H1 (cell line): ENCODE results near the gene FBLN5. TPM values are rescaled to one million over a fixed set of nuclear protein-coding genes. Genes with fewer than 3 reads are reported as not detected.

ENCODE experiments used
- E2F6 ChIP-seq: IDR thresholded peaks from 2 replicates; pipeline ENCODE4 v1.6.1; 2012; ENCODE audit warnings: inconsistent platforms
- EGR1 ChIP-seq: IDR thresholded peaks from 2 replicates; pipeline ENCODE4 v1.6.1; 2011; ENCODE audit warnings: low read depth, low read length, borderline replicate concordance
- GTF2F1 ChIP-seq: IDR thresholded peaks from 2 replicates; pipeline ENCODE4 v1.6.1; 2012; ENCODE audit warnings: low read depth, low read length, improper control_type of control experiment, borderline replicate concordance
- JUN ChIP-seq: IDR thresholded peaks from 2 replicates; pipeline ENCODE4 v1.6.1; 2011; ENCODE audit warnings: low read depth, mild to moderate bottlenecking, improper control_type of control experiment, low read length
- POLR2A ChIP-seq, 2 experiments: IDR thresholded peaks; 1 replicate in 1 of 2; 2 replicates in 1 of 2; pipeline ENCODE4 v1.6.1; 2011; ENCODE audit warnings: low read depth in 2 of 2, low read length in 2 of 2, mild to moderate bottlenecking in 2 of 2; ENCODE audit errors: control extremely low read depth in 1 of 2
- RNF2 ChIP-seq: fragments of 200-900, 300-1000 bp; sonication (generic); IDR thresholded peaks from 2 replicates; pipeline ENCODE4 v1.7.1; 2016; ENCODE audit warnings: borderline replicate concordance, low read depth, mild to moderate bottlenecking, antibody characterized with exemption, low read length; ENCODE audit not compliant: poor library complexity, severe bottlenecking; ENCODE audit errors: missing control alignments
- YY1 ChIP-seq: IDR thresholded peaks from 2 replicates; pipeline ENCODE4 v1.6.1; 2011; ENCODE audit warnings: low read depth, mild to moderate bottlenecking, low read length
- polyA plus RNA-seq, 7 experiments: library from polyadenylated mRNA; depleted of rRNA in 3 of 7; stranded (reverse) in 5 of 7; unstranded in 2 of 7; fragments of >200 nt in 5 of 7; fragments of 200-250 nt in 2 of 7; gene quantifications; 1 replicate in 5 of 7; 2 replicates in 1 of 7; 4 replicates in 1 of 7; pipeline versions ENCODE4 v1.2.1 to v1.2.3, GENCODE V29; 2011 to 2013; ENCODE audit warnings: missing spikeins in 2 of 7, mixed read lengths in 2 of 7
- total RNA-seq: library from RNA; stranded (reverse); fragmentation: NEBNext Ultra II Directional; extraction: Animal tissue kit (Norgen Biotek cat#: 25700); gene quantifications from 2 replicates; pipeline ENCODE4 v1.2.1, GENCODE V29; 2021
- TF ChIP-seq, protein P1 (sequence below): IDR thresholded peaks from 2 replicates; pipeline ENCODE4 v1.6.1; 2012; ENCODE audit warnings: low read length, inconsistent platforms

The FBLN5 gene
- total and polyA plus RNA-seq, 2 of the 8 experiments (the other 6 are each of a cell fraction or from before 2014, with no cell fraction given) = 0.88 to 3.5 TPM

DNA sequence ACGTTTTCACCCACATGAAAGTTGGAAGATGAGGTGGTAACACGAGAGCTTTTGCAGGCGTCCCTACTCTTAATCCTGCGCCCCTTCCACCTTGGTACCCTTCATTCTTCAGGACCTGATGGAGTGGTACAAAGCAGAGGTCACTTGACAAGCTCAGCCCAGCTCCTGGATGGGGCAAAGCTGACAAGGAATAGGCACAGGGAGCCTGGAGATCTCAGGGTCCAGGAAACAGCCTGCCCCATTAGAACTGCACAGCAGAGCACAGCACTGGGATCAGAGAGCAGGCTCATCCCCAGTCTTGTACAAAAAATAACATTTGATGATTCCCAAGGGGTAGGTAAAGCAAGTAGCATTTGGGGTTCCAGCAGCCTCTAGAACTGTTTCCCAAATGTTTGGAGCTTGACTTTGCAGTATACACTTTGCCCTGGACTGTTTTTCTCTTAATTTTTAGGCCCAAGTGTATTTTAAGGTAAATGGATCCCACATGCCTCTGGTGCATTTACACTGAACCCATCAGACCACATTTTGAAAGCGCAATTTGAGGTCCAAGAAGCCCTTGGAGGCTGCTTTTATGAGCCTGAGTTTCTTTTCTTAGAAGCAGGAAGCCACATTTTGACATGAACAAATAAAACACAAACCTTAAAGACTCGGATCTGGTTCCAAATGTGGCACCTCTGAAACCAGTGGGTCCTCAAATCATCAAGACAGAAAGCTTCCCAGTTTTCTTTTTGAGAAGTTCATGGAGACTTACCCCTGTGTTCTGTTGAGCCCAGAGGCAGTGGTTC lies 80.8 kb downstream of the FBLN5 start (continued):
- TF ChIP-seq GTF2F1 = no peak
- TF ChIP-seq, protein P1, sequence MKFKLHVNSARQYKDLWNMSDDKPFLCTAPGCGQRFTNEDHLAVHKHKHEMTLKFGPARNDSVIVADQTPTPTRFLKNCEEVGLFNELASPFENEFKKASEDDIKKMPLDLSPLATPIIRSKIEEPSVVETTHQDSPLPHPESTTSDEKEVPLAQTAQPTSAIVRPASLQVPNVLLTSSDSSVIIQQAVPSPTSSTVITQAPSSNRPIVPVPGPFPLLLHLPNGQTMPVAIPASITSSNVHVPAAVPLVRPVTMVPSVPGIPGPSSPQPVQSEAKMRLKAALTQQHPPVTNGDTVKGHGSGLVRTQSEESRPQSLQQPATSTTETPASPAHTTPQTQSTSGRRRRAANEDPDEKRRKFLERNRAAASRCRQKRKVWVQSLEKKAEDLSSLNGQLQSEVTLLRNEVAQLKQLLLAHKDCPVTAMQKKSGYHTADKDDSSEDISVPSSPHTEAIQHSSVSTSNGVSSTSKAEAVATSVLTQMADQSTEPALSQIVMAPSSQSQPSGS = no peak
- TF ChIP-seq E2F6 = no peak
- no peak for TF ChIP-seq YY1
- TF ChIP-seq POLR2A (IDR thresholded peaks at IDR 0.05; ENCODE audit: control extremely low read depth in 1 of 2, low read depth in 2 of 2, low read length in 2 of 2) = no peak
- TF ChIP-seq EGR1 = no peak
- TF ChIP-seq RNF2 = no peak
- no peak for TF ChIP-seq JUN
